GM12878 (cell line): Measurements from ENCODE around the gene TUBGCP2. TPM values are rescaled to one million over a fixed set of nuclear protein-coding genes. Genes with fewer than 3 reads are reported as not detected.

Experiments used
- ATAC-seq: fragments of 200-7000 bp; cut with Tn5 transposase; 3 replicates; pipeline ENCODE4 v1.9.1; 2020; ENCODE audit warnings: mild to moderate bottlenecking, moderate library complexity
- BruUV-seq: library from RNA; stranded (reverse); fragments of 400-500 nt; replicated peaks from 2 replicates; lab custom pipeline; 2021; lab: Mats Ljungman, UMichigan
- CTCF ChIA-PET: fragments of 300-600 bp; sonication (Branson Sonifier 250); formaldehyde crosslinking; extraction: SDS; loops from one replicate; lab custom pipeline; 2021; ENCODE audit warnings: inconsistent platforms; lab: Yijun Ruan, JAX
- POLR2A ChIA-PET: fragments of 350-600 bp; formaldehyde crosslinking; extraction: SDS; loops from one replicate; lab custom pipeline; 2021; ENCODE audit warnings: inconsistent platforms; lab: Charles Lee
- RAD21 ChIA-PET: fragments of 300-600 bp; sonication (Branson Sonifier 250); formaldehyde crosslinking; loops from one replicate; lab custom pipeline; 2023; ENCODE audit warnings: antibody characterized with exemption; ENCODE audit not compliant: unreplicated experiment; lab: Charles Lee
- SMC1A ChIA-PET: fragments of 300-600 bp; sonication (Branson Sonifier 250); formaldehyde crosslinking; loops from one replicate; lab custom pipeline; 2023; ENCODE audit not compliant: unreplicated experiment, uncharacterized antibody; lab: Charles Lee
- DNase-seq: peaks from one replicate; pipeline ENCODE4 v3.0.0-alpha.2; 2011; ENCODE audit warnings: low read depth, low spot score
- FAIRE-seq: peaks from 3 replicates; lab custom pipeline; 2011; peaks lifted over from hg19 to GRCh38; lab: Jason Lieb, UNC
- H2AFZ ChIP-seq: 2 replicates; pipeline ENCODE4 v1.6.0; 2011; ENCODE audit warnings: low read depth, low read length, control low read depth; ENCODE audit not compliant: control insufficient read depth
- H3K27ac ChIP-seq: 2 replicates; pipeline ENCODE4 v1.5.1; 2011; ENCODE audit warnings: control low read depth; ENCODE audit not compliant: control insufficient read depth, insufficient read depth
- H3K27me3 ChIP-seq, 2 experiments: replicated peaks in 1 of 2; 2 replicates each; pipeline versions ENCODE4 v1.6.0 to v1.6.1; 2011; ENCODE audit warnings: low read length in 1 of 2; ENCODE audit not compliant: control insufficient read depth in 2 of 2, insufficient read depth in 2 of 2
- H3K36me3 ChIP-seq, 2 experiments: 2 replicates each; pipeline ENCODE4 v1.5.1; 2011; ENCODE audit warnings: low read length in 1 of 2; ENCODE audit not compliant: control insufficient read depth in 2 of 2, insufficient read depth in 2 of 2
- H3K4me1 ChIP-seq: 2 replicates; pipeline ENCODE4 v1.6.1; 2011; ENCODE audit warnings: mild to moderate bottlenecking, low read length, moderate library complexity, mixed read lengths; ENCODE audit not compliant: control insufficient read depth, insufficient read depth
- H3K4me2 ChIP-seq: 2 replicates; pipeline ENCODE4 v1.6.0; 2011; ENCODE audit warnings: control low read depth; ENCODE audit not compliant: control insufficient read depth, insufficient read depth
- H3K4me3 ChIP-seq: fragments of 200-600 bp; sonication (generic); 2 replicates; pipeline ENCODE4 v1.5.1; 2016
- H3K79me2 ChIP-seq: 2 replicates; pipeline ENCODE4 v1.6.0; 2011; ENCODE audit warnings: low read length; ENCODE audit not compliant: control insufficient read depth, insufficient read depth
- H3K9ac ChIP-seq: 2 replicates; pipeline ENCODE4 v1.8.0; 2011; ENCODE audit warnings: low read length, control low read depth, mixed read lengths; ENCODE audit not compliant: control insufficient read depth, insufficient read depth
- H3K9me3 ChIP-seq: replicated peaks from 3 replicates; pipeline ENCODE4 v1.5.1; 2011; ENCODE audit warnings: mild to moderate bottlenecking, low read length; ENCODE audit not compliant: control insufficient read depth, insufficient read depth
- H4K20me1 ChIP-seq: 2 replicates; pipeline ENCODE4 v1.6.0; 2011; ENCODE audit not compliant: control insufficient read depth, insufficient read depth
- CHD2 ChIP-seq: IDR thresholded peaks from 2 replicates; pipeline ENCODE4 v1.6.1; 2011; ENCODE audit warnings: low read depth, low read length, improper control_type of control experiment, borderline replicate concordance
- DPF2 ChIP-seq: fragments of 450-650 bp; IDR thresholded peaks from 2 replicates; pipeline ENCODE4 v1.6.1; 2017; ENCODE audit warnings: mild to moderate bottlenecking
- EP300 ChIP-seq, 2 experiments: fragments of 150-350 bp in 1 of 2; IDR thresholded peaks; 2 replicates each; pipeline ENCODE4 v1.6.1; 2011 to 2012; ENCODE audit warnings: low read depth in 2 of 2, low read length in 2 of 2, borderline replicate concordance in 1 of 2, improper control_type of control experiment in 1 of 2, inconsistent platforms in 1 of 2; ENCODE audit not compliant: control insufficient read depth in 1 of 2
- IKZF1 ChIP-seq: fragments of 450-650 bp; conservative IDR thresholded peaks from 2 replicates; pipeline ENCODE4 v1.6.1; 2017; ENCODE audit warnings: antibody characterized with exemption, mild to moderate bottlenecking
- IKZF2 ChIP-seq, 2 experiments: fragments of 450-650 bp; IDR thresholded peaks; 2 replicates each; pipeline ENCODE4 v1.6.1; 2017; ENCODE audit warnings: mild to moderate bottlenecking in 2 of 2, moderate library complexity in 2 of 2
- KAT2A ChIP-seq: conservative IDR thresholded peaks from 2 replicates; pipeline ENCODE4 v1.6.1; 2011; ENCODE audit warnings: low read depth, low read length; ENCODE audit not compliant: control insufficient read depth
- RCOR1 ChIP-seq: conservative IDR thresholded peaks from 2 replicates; pipeline ENCODE4 v1.6.1; 2012; ENCODE audit warnings: low read depth, low read length, improper control_type of control experiment
- SPI1 ChIP-seq: IDR thresholded peaks from 2 replicates; pipeline ENCODE4 v1.6.1; 2011; ENCODE audit warnings: low read depth, mild to moderate bottlenecking, low read length, moderate library complexity, borderline replicate concordance; ENCODE audit not compliant: insufficient read depth
- TBL1XR1 ChIP-seq: IDR thresholded peaks from 2 replicates; pipeline ENCODE4 v1.6.1; 2012; ENCODE audit warnings: low read depth, low read length, improper control_type of control experiment
- ZNF622 ChIP-seq: fragments of 450-650 bp; IDR thresholded peaks from 2 replicates; pipeline ENCODE4 v1.6.1; 2017; ENCODE audit warnings: mild to moderate bottlenecking, inconsistent platforms
- WGBS: methylation state at CpG from one replicate; pipeline ENCODE4 v1.1.6; 2016; ENCODE audit warnings: low lambda C conversion rate; ENCODE audit not compliant: insufficient replicate concordance, insufficient coverage; ENCODE audit errors: missing lambda C conversion rate; 5-methylcytosine and 5-hydroxymethylcytosine counted together
- in situ Hi-C: fragments of 300-500 bp; cut with MboI; formaldehyde crosslinking; loops from 9 replicates; pipeline ENCODE4 v1.14.3; 2018; ENCODE audit warnings: mixed read lengths
- intact Hi-C: fragments of 100-400 bp; cut with micrococcal nuclease; formaldehyde crosslinking; loops from one replicate; pipeline ENCODE4 v1.14.2; 2022; ENCODE audit not compliant: unreplicated experiment
- polyA plus RNA-seq, 11 experiments: library from polyadenylated mRNA; depleted of rRNA in 4 of 11; unstranded in 6 of 11; stranded (reverse) in 5 of 11; fragments of >200 nt; fragmentation: Nextera tagmentation in 4 of 11; fragmentation: Illumina TruSeq in 1 of 11; extraction: Ambion mirVana in 4 of 11; extraction: Trizol in 1 of 11; gene quantifications; 1 replicate in 1 of 11; 2 replicates in 10 of 11; pipeline versions ENCODE4 v1.2.1 to v1.2.3, GENCODE V29; 2011 to 2016; ENCODE audit warnings: inconsistent platforms in 2 of 11, missing spikeins in 2 of 11, low read depth in 1 of 11
- total RNA-seq, 4 experiments: library from RNA; depleted of rRNA in 3 of 4; stranded (reverse); fragments of >200 nt in 3 of 4; fragmentation: Illumina TruSeq in 1 of 4; extraction: Trizol in 1 of 4; gene quantifications; 2 replicates each; pipeline versions ENCODE4 v1.2.1 to v1.2.3, GENCODE V29; 2013 to 2021
- TF ChIP-seq, protein P1 (sequence below): IDR thresholded peaks from 2 replicates; pipeline ENCODE4 v1.6.1; 2011; ENCODE audit warnings: mild to moderate bottlenecking, low read depth, low read length, moderate library complexity; ENCODE audit not compliant: insufficient replicate concordance

TUBGCP2 gene
- total and polyA plus RNA-seq, 10 of the 15 experiments (the other 5 are each of a cell fraction or from before 2014, with no cell fraction given) = 4.8 to 47.1 (median 34.7) TPM

GRCh38 chr10:133279326-133280226 is 29.1 kb downstream of the TUBGCP2 start (continued):
- TF ChIP-seq, protein P1, sequence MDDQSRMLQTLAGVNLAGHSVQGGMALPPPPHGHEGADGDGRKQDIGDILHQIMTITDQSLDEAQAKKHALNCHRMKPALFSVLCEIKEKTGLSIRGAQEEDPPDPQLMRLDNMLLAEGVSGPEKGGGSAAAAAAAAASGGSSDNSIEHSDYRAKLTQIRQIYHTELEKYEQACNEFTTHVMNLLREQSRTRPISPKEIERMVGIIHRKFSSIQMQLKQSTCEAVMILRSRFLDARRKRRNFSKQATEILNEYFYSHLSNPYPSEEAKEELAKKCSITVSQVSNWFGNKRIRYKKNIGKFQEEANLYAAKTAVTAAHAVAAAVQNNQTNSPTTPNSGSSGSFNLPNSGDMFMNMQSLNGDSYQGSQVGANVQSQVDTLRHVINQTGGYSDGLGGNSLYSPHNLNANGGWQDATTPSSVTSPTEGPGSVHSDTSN = no peak
- TF ChIP-seq RCOR1 = no peak
- TF ChIP-seq, all 136 proteins: peak for 0

DNA sequence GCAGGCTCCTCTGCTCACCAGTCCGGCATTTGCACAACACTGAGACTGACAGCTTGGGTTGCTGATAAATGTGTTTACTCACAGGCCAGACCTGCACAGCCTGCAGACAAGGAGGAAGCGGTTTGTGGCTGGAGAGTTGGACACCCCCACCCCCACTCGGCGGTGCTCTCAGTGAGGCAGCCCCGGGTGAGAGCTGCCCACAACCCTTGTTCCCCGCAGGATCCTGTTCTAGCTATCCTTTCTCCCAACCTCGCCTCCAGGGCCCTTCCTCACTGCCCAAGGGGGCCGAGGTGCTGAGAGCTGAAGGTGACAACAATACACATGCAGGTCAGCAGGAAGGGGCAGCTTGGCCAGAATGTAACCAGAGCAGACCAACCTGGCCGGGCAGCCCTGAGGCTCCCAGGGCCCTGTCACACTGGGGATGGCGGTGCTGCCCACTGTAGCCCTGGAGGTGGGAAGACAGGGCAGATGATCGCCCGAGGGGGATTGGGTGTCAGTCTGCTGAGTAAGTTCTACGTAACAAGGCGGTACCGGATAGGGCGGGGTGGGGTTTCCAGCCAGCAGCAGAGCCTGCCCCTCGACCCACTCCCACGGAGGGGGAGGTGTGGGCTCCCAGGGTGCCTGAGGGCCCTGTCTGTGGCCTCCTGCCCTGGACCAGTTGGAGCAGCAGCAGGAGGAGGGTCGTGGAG is 30.0 kb downstream of the TUBGCP2 start:
- BruUV-seq = no TSS peak
- H3K4me3 ChIP-seq = no peak overlapping the region
- H3K9ac ChIP-seq = no peak overlapping the region; the same call in 1 of the 2 replicates
- ATAC-seq = peak; percentile 29
- POLR2A ChIA-PET = interaction anchor here (1.0 to 1.2 kb wide), 4 partner anchors 16 to 99 kb away, joined by 3 to 4 read pairs (median 3); no protein-coding TSS in a partner anchor
- H3K4me2 ChIP-seq = peak overlapping the region; percentile 85
- intact Hi-C loops = no loop called here
- in situ Hi-C loops = no loop called here
- H3K9me3 ChIP-seq = no peaks in the 10 kb centered on the region
- H3K79me2 ChIP-seq = peaks cover 23% of the 10 kb centered on the region
- RAD21 ChIA-PET = interaction anchor here (1.1 kb wide), 1 partner anchor 242 kb away, joined by 3 read pairs; no protein-coding TSS in a partner anchor
- DNase-seq = no peak
- SMC1A ChIA-PET = interaction anchor here (0.8 to 1.7 kb wide), 5 partner anchors 9 to 29 kb away, joined by 4 to 5 read pairs (median 4); no protein-coding TSS in a partner anchor
- peaks cover 3 to 10% of the 10 kb centered on the region in 2 experiments for H3K36me3 ChIP-seq
- CTCF ChIA-PET = interaction anchor here (0.9 to 2.8 kb wide), 7 partner anchors 16 to 29 kb away, joined by 3 to 14 read pairs (median 5); no protein-coding TSS in a partner anchor
- no peak overlapping the region for H2AFZ ChIP-seq
- H3K4me1 ChIP-seq = peaks cover 33% of the 10 kb centered on the region
- 30% methylated on average over 19 of the region's 19 CpGs for WGBS
- peak overlapping the region; percentile 53 for H3K27ac ChIP-seq
- H4K20me1 ChIP-seq = no peaks in the 10 kb centered on the region; the same call in 1 of the 2 replicates
- no peaks in the 10 kb centered on the region for H3K27me3 ChIP-seq
- peak; percentile 78 for FAIRE-seq
- TF ChIP-seq IKZF1 (peak; percentile 43; the same call in 1 of the 2 replicates), SPI1 (peak; percentile 51; the same call in 1 of the 2 replicates), ZNF622 (no peak), IKZF2 (IDR thresholded peaks at IDR 0.05) (peak in 1 of 2 experiments; percentile 22; a peak in 2 of 4 replicates), TBL1XR1 (peak; percentile 58; the same call in 1 of the 2 replicates), EP300 (IDR thresholded peaks at IDR 0.05; ENCODE audit: borderline replicate concordance in 1 of 2, control insufficient read depth in 1 of 2, low read depth in 2 of 2, low read length in 2 of 2) (peak in 1 of 2 experiments; percentile 44; a peak in 1 of 4 replicates), CHD2 (peak; percentile 71), KAT2A (no peak), DPF2 (peak; percentile 60)
- TF ChIP-seq, protein P1 = peak; percentile 87
